SK-N-SH (cell line): ENCODE results near the gene MMS19. TPM values are rescaled to one million over a fixed set of nuclear protein-coding genes. Genes with fewer than 3 reads are reported as not detected.

ENCODE experiments used
- CTCF ChIA-PET: fragments of 300-600, 350-600 bp; formaldehyde crosslinking; extraction: SDS; loops from one replicate; lab custom pipeline; 2021; lab: Yijun Ruan, JAX
- POLR2A ChIA-PET: fragments of 350-600 bp; sonication (Branson Sonifier 250); formaldehyde crosslinking; extraction: SDS; loops from one replicate; lab custom pipeline; 2020; ENCODE audit warnings: antibody characterized with exemption, inconsistent platforms; lab: Yijun Ruan, JAX
- DNase-seq: peaks from one replicate; pipeline ENCODE4 v3.0.0; 2012
- H2AFZ ChIP-seq: fragments of 200-600 bp; sonication (generic); 2 replicates; pipeline ENCODE4 v1.8.1; 2016; ENCODE audit warnings: antibody characterized with exemption, mild to moderate bottlenecking, low read depth
- H3F3A ChIP-seq: fragments of 200-600 bp; sonication (generic); replicated peaks from 2 replicates; pipeline ENCODE3; 2016; ENCODE audit warnings: antibody characterized with exemption, mild to moderate bottlenecking; ENCODE audit not compliant: insufficient read depth
- H3K27ac ChIP-seq, 2 experiments: fragments of 200-500 bp in 1 of 2; fragments of 200-600 bp in 1 of 2; sonication (Bioruptor generic) in 1 of 2; sonication (generic), shearing (Covaris generic) in 1 of 2; 2 replicates each; pipeline versions ENCODE4 v1.5.1 to v1.6.1; 2014 to 2016; ENCODE audit warnings: low read depth in 2 of 2, inconsistent platforms in 1 of 2, low read length in 1 of 2, mild to moderate bottlenecking in 1 of 2, mixed read lengths in 1 of 2
- H3K27me3 ChIP-seq: fragments of 200-600 bp; sonication (generic), shearing (Covaris generic); 2 replicates; pipeline ENCODE4 v1.6.1; 2016; ENCODE audit warnings: mixed run types; ENCODE audit not compliant: insufficient read depth
- H3K36me3 ChIP-seq, 2 experiments: fragments of 200-500 bp in 1 of 2; fragments of 200-600 bp in 1 of 2; sonication (Bioruptor generic) in 1 of 2; sonication (generic) in 1 of 2; replicated peaks in 1 of 2; 2 replicates each; pipeline versions ENCODE3 to v1.5.1; 2014 to 2016; ENCODE audit warnings: low read length in 1 of 2, mild to moderate bottlenecking in 1 of 2; ENCODE audit not compliant: insufficient read depth in 2 of 2, control insufficient read depth in 1 of 2
- H3K4me1 ChIP-seq, 2 experiments: fragments of 200-500 bp in 1 of 2; fragments of 200-600 bp in 1 of 2; sonication (Bioruptor generic) in 1 of 2; sonication (generic), shearing (Covaris generic) in 1 of 2; 2 replicates each; pipeline versions ENCODE4 v1.5.1 to v1.6.1; 2014 to 2016; ENCODE audit warnings: low read depth in 1 of 2, low read length in 1 of 2, mixed run types in 1 of 2; ENCODE audit not compliant: insufficient read depth in 2 of 2, control insufficient read depth in 1 of 2
- H3K4me2 ChIP-seq: fragments of 200-600 bp; sonication (generic), shearing (Covaris generic); 2 replicates; pipeline ENCODE4 v1.6.1; 2017; ENCODE audit warnings: mixed run types
- H3K4me3 ChIP-seq, 2 experiments: fragments of 200-500 bp in 1 of 2; fragments of 200-600 bp in 1 of 2; sonication (Bioruptor generic) in 1 of 2; sonication (generic), shearing (Covaris generic) in 1 of 2; 2 replicates each; pipeline versions ENCODE4 v1.5.1 to v1.8.1; 2014 to 2016; ENCODE audit warnings: low read depth in 2 of 2, inconsistent platforms in 1 of 2, low read length in 1 of 2, mild to moderate bottlenecking in 1 of 2, mixed read lengths in 1 of 2, moderate library complexity in 1 of 2
- H3K79me2 ChIP-seq: fragments of 200-600 bp; sonication (generic); 2 replicates; pipeline ENCODE4 v1.8.1; 2017; ENCODE audit warnings: mild to moderate bottlenecking; ENCODE audit not compliant: insufficient read depth
- H3K9ac ChIP-seq: fragments of 200-600 bp; sonication (generic); 2 replicates; pipeline ENCODE4 v1.6.1; 2017; ENCODE audit warnings: mixed run types
- H3K9me2 ChIP-seq: fragments of 200-600 bp; sonication (generic); 2 replicates; pipeline ENCODE4 v1.6.1; 2017; ENCODE audit warnings: mixed run types
- H3K9me3 ChIP-seq: fragments of 200-600 bp; sonication (generic); 2 replicates; pipeline ENCODE4 v1.6.1; 2017; ENCODE audit warnings: mixed run types, mild to moderate bottlenecking, moderate library complexity
- H4K20me1 ChIP-seq: fragments of 200-600 bp; sonication (generic); 2 replicates; pipeline ENCODE4 v1.6.1; 2017; ENCODE audit warnings: mild to moderate bottlenecking, mixed run types; ENCODE audit not compliant: insufficient read depth
- CTCF ChIP-seq: fragments of 200-600 bp; sonication (generic); IDR thresholded peaks from 2 replicates; pipeline ENCODE4 v1.6.1; 2017; ENCODE audit warnings: antibody characterized with exemption, mild to moderate bottlenecking, moderate library complexity
- EP300 ChIP-seq, 2 experiments: IDR thresholded peaks; 2 replicates each; pipeline versions ENCODE4 v1.4.0 to v1.6.1; 2012; ENCODE audit warnings: borderline replicate concordance in 1 of 2, low read depth in 1 of 2, low read length in 1 of 2
- FOXM1 ChIP-seq: IDR thresholded peaks from 2 replicates; pipeline ENCODE4 v1.4.0; 2012; ENCODE audit warnings: low read depth, mild to moderate bottlenecking
- GABPA ChIP-seq: IDR thresholded peaks from 2 replicates; pipeline ENCODE4 v1.4.0; 2012; ENCODE audit warnings: low read depth, mild to moderate bottlenecking
- IRF3 ChIP-seq: fragments of 150-350 bp; IDR thresholded peaks from 2 replicates; pipeline ENCODE4 v1.6.1; 2016; ENCODE audit warnings: mild to moderate bottlenecking, low read depth, low read length
- MEF2A ChIP-seq: IDR thresholded peaks from 2 replicates; pipeline ENCODE4 v1.4.0; 2012; ENCODE audit warnings: low read depth, borderline replicate concordance
- MXI1 ChIP-seq: IDR thresholded peaks from 2 replicates; pipeline ENCODE4 v1.6.1; 2012; ENCODE audit warnings: mild to moderate bottlenecking, low read depth, low read length, improper control_type of control experiment
- NFIC ChIP-seq: IDR thresholded peaks from 2 replicates; pipeline ENCODE4 v1.4.0; 2012; ENCODE audit warnings: borderline replicate concordance
- PBX3 ChIP-seq: IDR thresholded peaks from 2 replicates; pipeline ENCODE4; 2012
- SIN3A ChIP-seq: IDR thresholded peaks from 2 replicates; pipeline ENCODE4 v1.6.1; 2012; ENCODE audit warnings: low read depth, mild to moderate bottlenecking, low read length, moderate library complexity, borderline replicate concordance
- TAF1 ChIP-seq: IDR thresholded peaks from 2 replicates; pipeline ENCODE4 v1.6.1; 2012; ENCODE audit warnings: low read depth, mild to moderate bottlenecking, low read length, moderate library complexity, borderline replicate concordance
- TCF12 ChIP-seq: IDR thresholded peaks from 2 replicates; pipeline ENCODE4 v1.4.0; 2012
- USF1 ChIP-seq: IDR thresholded peaks from 2 replicates; pipeline ENCODE4 v1.4.0; 2012; ENCODE audit warnings: low read depth, borderline replicate concordance
- USF2 ChIP-seq: fragments of 150-350 bp; IDR thresholded peaks from 2 replicates; pipeline ENCODE4 v1.6.1; 2017; ENCODE audit warnings: antibody characterized with exemption, low read length, low read depth, borderline replicate concordance
- YY1 ChIP-seq: IDR thresholded peaks from 2 replicates; pipeline ENCODE4 v1.4.0; 2012; ENCODE audit warnings: low read depth, mild to moderate bottlenecking
- ZBTB33 ChIP-seq: IDR thresholded peaks from 2 replicates; pipeline ENCODE4 v1.4.0; 2012; ENCODE audit warnings: low read depth, borderline replicate concordance
- WGBS: methylation state at CpG from one replicate; pipeline ENCODE4 v1.1.6; 2017; ENCODE audit warnings: low lambda C conversion rate; 5-methylcytosine and 5-hydroxymethylcytosine counted together
- polyA plus RNA-seq, 3 experiments: library from polyadenylated mRNA; depleted of rRNA; stranded (reverse); fragments of >200 nt; gene quantifications; 2 replicates each; pipeline ENCODE4 v1.2.3, GENCODE V29; 2012

MMS19 gene
- polyA plus RNA-seq, 1 of the 3 experiments (the other 2 are of a cell fraction): 56.9 TPM

GRCh38 chr10:97459933-97460332 lies 38.3 kb downstream of the MMS19 start:
- WGBS: 94% methylated on average over 2 of the region's 7 CpGs
- no peak for DNase-seq
- TF ChIP-seq EP300 (IDR thresholded peaks at IDR 0.05; ENCODE audit: borderline replicate concordance in 1 of 2, low read depth in 1 of 2, low read length in 1 of 2) (no peak), ZBTB33 (no peak), CTCF (no peak), MXI1 (no peak), YY1 (no peak), SIN3A (no peak), GABPA (no peak), TCF12 (no peak), USF2 (no peak), FOXM1 (no peak)
- TF ChIP-seq, all 33 proteins: peak for 0
- ChIA-PET CTCF (interaction anchor here (0.5 to 8.7 kb wide), 5 partner anchors 13 to 94 kb away, joined by 3 to 132 read pairs (median 4); no protein-coding TSS in a partner anchor), POLR2A (interaction anchor here (1.1 kb wide), 1 partner anchor 90 kb away, joined by 3 read pairs; no protein-coding TSS in a partner anchor)
- H3K27ac ChIP-seq: no peak overlapping the region
- peaks cover 8% of the 10 kb centered on the region; the same call in 1 of the 2 replicates for H3K79me2 ChIP-seq
- H2AFZ ChIP-seq: no peak overlapping the region
- no peaks in the 10 kb centered on the region for H3K9me3 ChIP-seq
- H3K9me2 ChIP-seq: no peaks in the 10 kb centered on the region
- H4K20me1 ChIP-seq: 0 out of 2 replicates have a peak, but pooled peaks cover 7% of the 10 kb centered on the region
- H3K4me3 ChIP-seq: no peak overlapping the region
- H3K4me1 ChIP-seq: no peaks in the 10 kb centered on the region; a peak in 1 of 4 replicates
- H3K4me2 ChIP-seq: no peak overlapping the region
- peaks cover 64 to 82% of the 10 kb centered on the region in 2 experiments for H3K36me3 ChIP-seq
- no peak overlapping the region for H3K9ac ChIP-seq
- H3F3A ChIP-seq: peaks cover 17% of the 10 kb centered on the region
- H3K27me3 ChIP-seq: no peaks in the 10 kb centered on the region

GRCh38 chr10:97459111-97459510 lies 39.1 kb downstream of the MMS19 start:
- POLR2A ChIA-PET: interaction anchor here (0.6 to 1.1 kb wide), 2 partner anchors 22 to 91 kb away, joined by 3 read pairs; no protein-coding TSS in a partner anchor
- H4K20me1 ChIP-seq: 0 out of 2 replicates have a peak, but pooled peaks cover 6% of the 10 kb centered on the region
- H3K27me3 ChIP-seq: no peaks in the 10 kb centered on the region
- peaks cover 65 to 84% of the 10 kb centered on the region in 2 experiments for H3K36me3 ChIP-seq
- no peak for DNase-seq
- H3K4me3 ChIP-seq: no peak overlapping the region
- H3K9ac ChIP-seq: no peak overlapping the region
- no peaks in the 10 kb centered on the region for H3K9me3 ChIP-seq
- H3F3A ChIP-seq: peaks cover 14% of the 10 kb centered on the region
- H2AFZ ChIP-seq: no peak overlapping the region
- H3K79me2 ChIP-seq: peaks cover 13% of the 10 kb centered on the region; the same call in 1 of the 2 replicates
- H3K27ac ChIP-seq: no peak overlapping the region
- 96% methylated on average over 7 of the region's 7 CpGs for WGBS
- H3K4me2 ChIP-seq: no peak overlapping the region
- CTCF ChIA-PET: interaction anchor here (1.0 to 1.2 kb wide), 2 partner anchors 13 to 95 kb away, joined by 4 to 5 read pairs; no protein-coding TSS in a partner anchor
- no peaks in the 10 kb centered on the region for H3K9me2 ChIP-seq
- H3K4me1 ChIP-seq: no peaks in the 10 kb centered on the region; a peak in 1 of 4 replicates
- TF ChIP-seq USF1 (no peak), PBX3 (no peak), MEF2A (no peak), IRF3 (no peak), ZBTB33 (no peak), TAF1 (no peak), NFIC (no peak)
